ENCODE results near the gene CD248. TPM values are rescaled to one million over a fixed set of nuclear protein-coding genes. Genes with fewer than 3 reads are reported as not detected.

Gene CD248
- total RNA-seq, 1 donor = 99.1 TPM

- TF ChIP-seq, protein P1, sequence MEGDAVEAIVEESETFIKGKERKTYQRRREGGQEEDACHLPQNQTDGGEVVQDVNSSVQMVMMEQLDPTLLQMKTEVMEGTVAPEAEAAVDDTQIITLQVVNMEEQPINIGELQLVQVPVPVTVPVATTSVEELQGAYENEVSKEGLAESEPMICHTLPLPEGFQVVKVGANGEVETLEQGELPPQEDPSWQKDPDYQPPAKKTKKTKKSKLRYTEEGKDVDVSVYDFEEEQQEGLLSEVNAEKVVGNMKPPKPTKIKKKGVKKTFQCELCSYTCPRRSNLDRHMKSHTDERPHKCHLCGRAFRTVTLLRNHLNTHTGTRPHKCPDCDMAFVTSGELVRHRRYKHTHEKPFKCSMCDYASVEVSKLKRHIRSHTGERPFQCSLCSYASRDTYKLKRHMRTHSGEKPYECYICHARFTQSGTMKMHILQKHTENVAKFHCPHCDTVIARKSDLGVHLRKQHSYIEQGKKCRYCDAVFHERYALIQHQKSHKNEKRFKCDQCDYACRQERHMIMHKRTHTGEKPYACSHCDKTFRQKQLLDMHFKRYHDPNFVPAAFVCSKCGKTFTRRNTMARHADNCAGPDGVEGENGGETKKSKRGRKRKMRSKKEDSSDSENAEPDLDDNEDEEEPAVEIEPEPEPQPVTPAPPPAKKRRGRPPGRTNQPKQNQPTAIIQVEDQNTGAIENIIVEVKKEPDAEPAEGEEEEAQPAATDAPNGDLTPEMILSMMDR (IDR thresholded peaks at IDR 0.05; ENCODE audit: insufficient read depth, low read length) = no peak
- no peak overlapping the region for H3K4me3 ChIP-seq (ENCODE audit: low read depth, low read length)
- DNase-seq (ENCODE audit: low read depth) = no peak
Observed at GRCh38 chr11:66271816-66272215, 45.0 kb downstream of the CD248 start.

GRCh38 chr11:66268952-66269905 lies 47.6 kb downstream of the CD248 start:
- H3K4me3 ChIP-seq (ENCODE audit: low read depth, low read length) = peak overlapping the region; percentile 99
- TF ChIP-seq, protein P1 (IDR thresholded peaks at IDR 0.05; ENCODE audit: insufficient read depth, low read length) = peak; percentile 50
- peak; percentile 41 for DNase-seq (ENCODE audit: low read depth)

- peak within 1 kb of the TSS; percentile 99 for H3K4me3 ChIP-seq (ENCODE audit: low read depth, low read length)
- TF ChIP-seq, protein P1 (IDR thresholded peaks at IDR 0.05; ENCODE audit: insufficient read depth, low read length) = no peak
- peak; percentile 99 for DNase-seq (ENCODE audit: low read depth)
Observed at GRCh38 chr11:66268244-66268951, 48.4 kb downstream of the CD248 start, which contains the start of gene RAB1B. Gene RAB1B (plus strand): TSS chr11:66268639. CDS start chr11:66268680, 41 bp downstream.

DNA sequence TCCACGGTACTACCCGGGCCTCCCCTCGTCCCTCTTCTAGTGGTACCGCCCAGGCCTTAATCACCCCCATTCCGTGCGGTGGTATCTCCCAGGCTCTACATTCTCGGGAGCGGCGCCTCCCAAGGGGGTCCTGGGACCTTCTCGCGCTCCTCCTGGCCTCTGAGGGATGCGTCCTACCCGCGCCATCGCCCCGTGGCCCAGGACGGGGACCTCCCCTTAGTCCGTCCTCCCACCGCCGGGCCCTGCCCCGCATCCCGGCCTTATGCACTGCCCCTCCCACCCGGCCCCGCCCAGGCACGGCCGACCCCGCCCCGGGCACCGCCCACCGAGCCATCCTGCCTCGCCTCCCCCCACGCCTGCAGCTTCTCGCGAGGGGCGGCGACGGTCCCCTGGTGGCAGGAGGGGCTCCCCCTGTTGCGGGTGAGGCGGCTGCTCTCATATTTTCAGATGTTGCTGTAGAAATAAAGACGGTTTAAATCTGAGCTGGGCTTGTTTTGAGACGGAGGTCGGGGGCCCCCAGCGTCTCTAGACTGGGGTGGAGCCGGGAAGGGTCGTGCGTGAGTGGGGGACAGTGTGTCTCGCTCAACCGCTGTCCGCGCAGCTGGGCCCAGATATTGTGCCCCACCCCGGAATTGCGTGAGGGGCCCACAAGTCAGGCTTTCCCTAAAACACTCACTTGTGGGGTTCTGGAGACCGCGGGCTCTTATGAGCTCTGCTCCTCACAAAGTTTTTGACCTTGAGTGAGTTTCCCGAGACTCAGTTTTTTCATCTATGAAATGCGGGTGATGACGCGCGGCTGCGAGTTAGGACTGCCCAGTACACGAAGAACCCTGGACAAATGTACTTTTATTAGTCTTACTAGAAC lies 49.2 kb downstream of the CD248 start:
- H3K4me3 ChIP-seq (ENCODE audit: low read depth, low read length) = peak overlapping the region; percentile 68
- TF ChIP-seq, protein P1 (IDR thresholded peaks at IDR 0.05; ENCODE audit: insufficient read depth, low read length) = no peak
- peak; percentile 80 for DNase-seq (ENCODE audit: low read depth)

- no peak for DNase-seq (ENCODE audit: low read depth)
- H3K4me3 ChIP-seq (ENCODE audit: low read depth, low read length) = peak overlapping the region; percentile 68
- TF ChIP-seq, protein P1 (IDR thresholded peaks at IDR 0.05; ENCODE audit: insufficient read depth, low read length) = no peak
Observed at GRCh38 chr11:66267039-66267378, 49.8 kb downstream of the CD248 start.

DNA sequence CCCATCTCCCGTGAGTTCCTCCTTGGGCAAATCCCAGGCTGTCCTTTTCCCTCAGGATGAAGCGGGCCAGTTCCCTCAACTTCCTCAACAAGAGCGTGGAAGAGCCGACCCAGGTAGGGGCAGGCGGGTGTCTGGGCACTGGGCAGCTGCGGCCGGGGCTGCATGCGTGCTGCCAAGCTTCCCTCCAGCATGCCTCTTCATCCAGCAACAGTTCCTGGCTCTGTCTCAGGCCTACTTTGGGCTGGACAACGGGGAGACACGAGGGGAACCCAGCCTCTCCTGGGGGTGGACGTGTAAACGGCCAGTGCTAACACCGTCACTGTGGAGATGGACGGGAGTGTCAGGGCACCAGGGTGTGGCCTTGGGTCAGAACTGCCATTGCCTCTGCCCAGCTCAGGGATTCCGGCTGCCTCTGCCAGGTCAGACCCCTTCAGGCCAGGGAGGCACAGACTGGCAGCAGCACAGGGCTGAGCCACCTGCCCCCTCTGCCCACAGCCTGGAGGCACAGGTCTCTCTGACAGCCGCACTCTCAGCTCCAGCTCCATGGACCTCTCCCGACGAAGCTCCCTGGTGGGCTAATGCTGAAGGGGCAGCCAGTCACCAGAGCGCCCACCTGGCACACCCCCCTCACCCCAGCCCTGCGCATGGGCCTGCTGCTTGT lies 50.3 kb downstream of the CD248 start:
- no peak for DNase-seq (ENCODE audit: low read depth)
- TF ChIP-seq, protein P1 (IDR thresholded peaks at IDR 0.05; ENCODE audit: insufficient read depth, low read length) = no peak
- peak overlapping the region; percentile 68 for H3K4me3 ChIP-seq (ENCODE audit: low read depth, low read length)
